ENCODE measurements around the gene DAPK1.

The DAPK1 gene

DNA sequence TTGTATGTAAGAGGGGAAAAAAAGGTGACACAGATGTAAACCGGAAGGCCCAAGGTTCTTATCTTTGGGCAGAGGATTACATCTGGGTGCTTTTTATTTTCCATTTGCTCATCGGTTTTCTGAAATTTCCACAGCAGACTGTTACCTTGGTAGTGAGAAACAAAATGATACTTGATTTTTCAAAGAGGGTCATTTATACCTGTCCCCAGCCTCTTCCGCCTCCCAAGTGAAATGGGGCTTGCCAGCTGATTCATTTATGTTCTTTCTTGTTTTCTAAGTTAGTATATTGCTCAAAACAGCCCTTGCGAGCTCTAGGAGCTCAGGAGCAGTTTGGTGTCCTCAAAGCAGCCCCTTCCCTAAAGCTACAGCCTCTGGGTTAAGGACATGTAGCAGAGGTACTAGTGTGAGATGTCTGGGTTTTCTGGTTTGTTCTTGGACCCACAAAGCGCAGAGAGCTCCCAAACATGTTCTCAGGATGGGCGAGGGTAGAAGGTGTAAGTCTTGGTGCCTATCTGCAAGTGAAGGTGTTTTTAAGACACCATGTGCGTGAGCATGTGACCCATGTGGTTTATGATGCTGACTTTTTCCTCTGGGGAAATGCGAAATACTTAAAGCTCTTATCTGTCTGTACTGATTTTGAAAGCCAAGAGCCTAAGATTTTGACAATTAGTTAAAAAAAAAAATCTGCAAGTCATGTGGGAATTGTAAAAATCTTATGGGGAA lies 38.3 kb downstream of the DAPK1 start:
- TF ChIP-seq, protein P1, sequence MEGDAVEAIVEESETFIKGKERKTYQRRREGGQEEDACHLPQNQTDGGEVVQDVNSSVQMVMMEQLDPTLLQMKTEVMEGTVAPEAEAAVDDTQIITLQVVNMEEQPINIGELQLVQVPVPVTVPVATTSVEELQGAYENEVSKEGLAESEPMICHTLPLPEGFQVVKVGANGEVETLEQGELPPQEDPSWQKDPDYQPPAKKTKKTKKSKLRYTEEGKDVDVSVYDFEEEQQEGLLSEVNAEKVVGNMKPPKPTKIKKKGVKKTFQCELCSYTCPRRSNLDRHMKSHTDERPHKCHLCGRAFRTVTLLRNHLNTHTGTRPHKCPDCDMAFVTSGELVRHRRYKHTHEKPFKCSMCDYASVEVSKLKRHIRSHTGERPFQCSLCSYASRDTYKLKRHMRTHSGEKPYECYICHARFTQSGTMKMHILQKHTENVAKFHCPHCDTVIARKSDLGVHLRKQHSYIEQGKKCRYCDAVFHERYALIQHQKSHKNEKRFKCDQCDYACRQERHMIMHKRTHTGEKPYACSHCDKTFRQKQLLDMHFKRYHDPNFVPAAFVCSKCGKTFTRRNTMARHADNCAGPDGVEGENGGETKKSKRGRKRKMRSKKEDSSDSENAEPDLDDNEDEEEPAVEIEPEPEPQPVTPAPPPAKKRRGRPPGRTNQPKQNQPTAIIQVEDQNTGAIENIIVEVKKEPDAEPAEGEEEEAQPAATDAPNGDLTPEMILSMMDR (IDR thresholded peaks at IDR 0.05; ENCODE audit: extremely low read depth, missing control alignments) = no peak
- DNase-seq (ENCODE audit: low spot score) = peak; percentile 46

DNA sequence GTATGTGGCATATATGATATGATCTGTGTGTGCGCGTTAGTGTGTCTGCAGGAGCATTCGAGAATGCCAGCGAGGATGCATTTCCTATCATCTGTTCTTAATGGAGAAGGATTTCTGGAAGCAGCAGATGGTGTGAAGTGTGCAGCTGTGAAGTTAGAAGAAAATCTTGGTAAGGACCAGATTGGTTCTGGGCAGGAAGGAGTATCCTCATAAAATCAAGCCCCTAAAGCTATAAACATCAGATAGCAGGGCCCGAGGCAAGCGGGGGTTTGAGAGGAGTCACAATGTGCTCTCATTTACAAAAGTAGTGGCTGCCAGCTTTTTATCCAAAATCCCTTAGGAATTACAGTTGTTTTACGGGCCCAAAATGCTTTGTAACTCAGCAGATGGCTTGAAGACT lies 40.0 kb downstream of the DAPK1 start:
- TF ChIP-seq, protein P1 (IDR thresholded peaks at IDR 0.05; ENCODE audit: extremely low read depth, missing control alignments) = no peak
- DNase-seq (ENCODE audit: low spot score) = no peak

DNA sequence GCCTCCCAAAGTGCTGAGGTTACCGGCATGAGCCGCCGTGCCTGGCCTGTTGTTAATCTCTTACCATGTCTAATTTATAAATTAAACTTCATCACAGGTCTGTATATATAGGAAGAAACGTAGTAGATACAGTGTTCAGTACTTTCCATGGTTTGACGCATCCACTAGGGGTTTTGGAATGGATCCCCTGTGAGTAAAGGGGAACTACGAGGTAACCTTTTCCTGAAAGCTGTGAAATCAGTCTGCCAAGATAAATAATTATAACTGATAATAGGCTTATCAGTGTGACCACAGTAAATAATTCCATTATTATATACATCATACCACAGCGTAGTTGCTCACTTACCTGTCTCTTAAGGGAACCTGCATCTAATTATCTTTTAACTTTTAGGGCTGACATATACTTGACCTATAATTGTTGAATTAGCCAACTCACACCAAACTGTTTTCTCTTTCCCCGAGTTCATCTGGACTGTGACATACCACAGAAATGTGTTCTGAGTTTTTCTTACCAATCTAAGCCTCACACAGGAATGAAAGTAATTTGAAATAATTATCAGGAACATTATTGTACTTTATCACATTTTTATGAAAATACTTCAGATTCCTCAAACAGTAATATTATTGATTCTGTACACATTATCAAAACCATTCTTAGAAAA lies 42.9 kb downstream of the DAPK1 start:
- TF ChIP-seq, protein P1 (IDR thresholded peaks at IDR 0.05; ENCODE audit: extremely low read depth, missing control alignments) = no peak
- no peak for DNase-seq (ENCODE audit: low spot score)

DNA sequence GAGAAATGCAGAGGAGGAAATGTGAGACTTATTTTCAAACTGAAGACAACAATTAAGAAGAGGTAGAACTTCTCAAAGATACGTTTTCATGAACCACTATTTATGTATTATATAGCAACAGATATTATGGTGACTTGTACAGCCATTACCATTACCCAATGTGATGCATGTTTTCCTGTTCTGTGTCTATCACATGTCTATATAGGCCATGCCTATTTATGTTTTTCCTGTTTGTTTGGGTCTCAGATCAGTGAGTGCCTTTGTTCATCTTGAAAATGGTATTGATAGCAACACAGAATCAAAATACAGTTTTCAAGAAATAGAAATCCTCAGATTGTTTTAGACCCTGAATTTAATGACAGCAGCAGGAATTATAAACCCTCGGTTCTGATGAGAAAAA lies 44.0 kb downstream of the DAPK1 start:
- no peak for DNase-seq (ENCODE audit: low spot score)
- TF ChIP-seq, protein P1 (IDR thresholded peaks at IDR 0.05; ENCODE audit: extremely low read depth, missing control alignments) = no peak

DNA sequence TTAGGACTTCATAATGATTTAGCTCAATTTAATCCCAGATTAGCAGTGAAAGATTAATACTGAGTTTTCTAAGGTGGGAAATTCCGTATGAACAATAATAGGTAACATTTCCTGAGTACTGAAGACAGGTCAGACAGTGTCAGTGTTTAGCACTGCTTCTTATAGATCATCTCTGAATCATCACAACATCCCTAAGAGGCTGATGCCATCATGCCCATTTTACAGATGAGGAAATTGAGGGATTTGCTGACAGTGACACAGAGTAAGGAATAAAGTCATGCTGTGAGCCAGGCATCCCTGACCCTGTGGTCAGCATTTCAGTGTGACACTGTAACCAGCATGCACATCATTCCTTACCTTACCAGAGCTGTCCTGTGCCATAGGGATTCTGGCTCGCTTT lies 44.5 kb downstream of the DAPK1 start:
- DNase-seq (ENCODE audit: low spot score) = no peak
- TF ChIP-seq, protein P1 (IDR thresholded peaks at IDR 0.05; ENCODE audit: extremely low read depth, missing control alignments) = no peak

DNA sequence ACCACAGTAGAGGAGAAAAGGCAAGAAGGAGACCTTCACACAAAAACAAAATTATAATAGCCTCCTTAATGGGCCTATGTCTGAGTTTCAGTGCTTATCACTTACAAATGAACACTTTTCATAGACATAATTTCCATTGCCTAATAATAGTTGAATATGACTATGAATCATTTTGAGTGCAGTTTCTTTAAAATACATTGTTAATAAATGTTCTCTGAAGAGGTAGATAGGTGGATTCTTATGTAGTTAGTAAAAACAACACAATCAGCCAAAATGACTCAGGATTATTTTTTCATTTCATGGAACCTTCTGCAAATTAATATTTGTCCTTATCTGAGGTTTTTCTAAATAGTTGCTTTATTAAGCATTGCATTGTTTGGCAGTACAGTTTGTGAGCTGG lies 45.6 kb downstream of the DAPK1 start:
- TF ChIP-seq, protein P1 (IDR thresholded peaks at IDR 0.05; ENCODE audit: extremely low read depth, missing control alignments) = no peak
- DNase-seq (ENCODE audit: low spot score) = no peak

DNA sequence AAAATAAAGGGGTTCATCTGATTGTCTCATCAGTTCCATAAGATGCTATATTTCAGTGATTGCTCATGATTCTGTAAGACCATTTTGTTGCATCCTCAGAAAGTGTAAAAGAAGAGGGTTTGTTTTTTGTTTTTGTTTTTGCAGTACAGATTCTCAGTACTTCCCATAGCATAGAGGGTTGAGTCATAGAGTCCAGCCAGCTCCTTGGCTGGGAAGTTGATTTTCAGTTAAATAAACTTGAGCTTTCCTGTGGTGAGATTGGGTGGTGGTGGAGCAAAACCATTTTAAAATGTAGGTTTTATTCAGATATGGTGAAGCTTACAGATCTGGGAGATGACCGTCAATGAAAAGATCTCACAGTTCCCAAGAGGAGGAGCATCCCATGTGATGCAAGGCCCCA lies 48.2 kb downstream of the DAPK1 start:
- DNase-seq (ENCODE audit: low spot score) = no peak
- TF ChIP-seq, protein P1 (IDR thresholded peaks at IDR 0.05; ENCODE audit: extremely low read depth, missing control alignments) = no peak
